IPS-15b (cell line): ENCODE measurements around the gene TBP.
A peak's percentile ranks its signal among the peaks of the same experiment; 100 is the strongest.
"Not testable (repeated sequence)": the region's sequence is repeated elsewhere in the genome, so short reads cannot be mapped to it uniquely, and the experiment has no call there.

ENCODE experiments used
- H3K27me3 ChIP-seq: one replicate; pipeline ENCODE4 v1.6.1; 2013; ENCODE audit warnings: low read length; ENCODE audit not compliant: control insufficient read depth, insufficient read depth
- H3K36me3 ChIP-seq: one replicate; pipeline ENCODE4 v1.6.1; 2013; ENCODE audit warnings: low read length; ENCODE audit not compliant: control insufficient read depth, insufficient read depth
- H3K4me1 ChIP-seq: one replicate; pipeline ENCODE4 v1.6.1; 2013; ENCODE audit warnings: mild to moderate bottlenecking, low read length; ENCODE audit not compliant: control insufficient read depth, insufficient read depth
- H3K4me3 ChIP-seq: one replicate; pipeline ENCODE4 v1.5.1; 2013; ENCODE audit warnings: low read depth, low read length
- H3K9ac ChIP-seq: one replicate; pipeline ENCODE4 v1.6.1; 2013; ENCODE audit warnings: low read depth, mild to moderate bottlenecking, low read length
- H3K9me3 ChIP-seq: one replicate; pipeline ENCODE4 v1.6.1; 2013; ENCODE audit warnings: mild to moderate bottlenecking, low read length; ENCODE audit not compliant: control insufficient read depth, insufficient read depth

Gene TBP

GRCh38 chr6:170554013-170554795 is at the start of gene TBP:
TBP (plus strand) TSS chr6:170554369; CDS start chr6:170557030, 2,661 bp downstream.
- H3K9ac ChIP-seq: peak within 1 kb of the TSS; percentile 78
- H3K36me3 ChIP-seq: no peaks in the 10 kb centered on the region
- peaks cover 10% of the 10 kb centered on the region for H3K4me1 ChIP-seq

DNA sequence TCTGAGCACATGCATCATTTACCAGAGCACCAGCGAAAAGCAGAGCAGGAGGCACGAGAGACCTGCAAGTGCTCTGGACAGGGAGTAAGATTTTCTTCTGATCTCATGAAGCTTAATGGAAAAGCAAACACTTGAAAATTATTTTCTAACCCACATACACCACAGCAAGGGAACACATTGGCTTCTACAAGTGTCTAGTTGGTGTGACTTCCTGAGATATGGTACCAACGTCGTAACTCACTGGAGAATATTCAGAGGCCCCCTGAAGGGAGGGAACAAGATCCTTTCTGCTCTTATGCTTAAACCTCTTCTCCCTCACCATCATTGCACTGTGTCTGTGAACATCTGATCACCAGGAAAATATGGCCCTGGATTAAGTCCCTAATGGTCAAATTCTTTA is 49.7 kb upstream of the TBP start:
- peaks cover 2% of the 10 kb centered on the region for H3K36me3 ChIP-seq
- H3K9ac ChIP-seq: no peak overlapping the region
- H3K27me3 ChIP-seq: peaks cover 3% of the 10 kb centered on the region
- H3K9me3 ChIP-seq: no peaks in the 10 kb centered on the region
- H3K4me1 ChIP-seq: no peaks in the 10 kb centered on the region
- no peak overlapping the region for H3K4me3 ChIP-seq

More at GRCh38 chr6:170554013-170554795, at the start of gene TBP:
- Histone ChIP-seq H3K27me3 (no peaks in the 10 kb centered on the region), H3K4me3 (peak within 1 kb of the TSS; percentile 96), H3K9me3 (no peaks in the 10 kb centered on the region)

DNA sequence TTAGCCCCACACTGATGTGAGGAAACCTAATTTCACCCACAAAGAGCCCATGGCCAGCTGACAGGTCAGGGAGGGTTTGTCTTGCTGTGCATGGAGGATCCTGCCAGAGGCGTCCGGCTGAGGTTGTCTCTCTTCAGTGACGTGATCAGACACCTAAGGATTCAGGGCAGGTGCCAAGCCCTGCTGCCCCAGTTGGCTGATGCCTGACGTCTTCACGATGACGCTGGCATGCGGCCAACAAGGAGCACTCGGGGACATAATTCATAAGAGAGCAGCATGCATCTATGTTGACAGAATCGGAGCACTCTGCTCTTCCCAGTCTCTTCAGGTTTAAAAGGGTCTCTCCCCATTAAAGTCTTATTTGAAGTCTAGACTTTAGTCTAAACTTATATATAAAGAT is 48.9 kb upstream of the TBP start:
- Histone ChIP-seq H3K9me3 (no peaks in the 10 kb centered on the region), H3K36me3 (peaks cover 2% of the 10 kb centered on the region), H3K4me3 (no peak overlapping the region), H3K4me1 (no peaks in the 10 kb centered on the region), H3K9ac (no peak overlapping the region), H3K27me3 (peaks cover 3% of the 10 kb centered on the region)

DNA sequence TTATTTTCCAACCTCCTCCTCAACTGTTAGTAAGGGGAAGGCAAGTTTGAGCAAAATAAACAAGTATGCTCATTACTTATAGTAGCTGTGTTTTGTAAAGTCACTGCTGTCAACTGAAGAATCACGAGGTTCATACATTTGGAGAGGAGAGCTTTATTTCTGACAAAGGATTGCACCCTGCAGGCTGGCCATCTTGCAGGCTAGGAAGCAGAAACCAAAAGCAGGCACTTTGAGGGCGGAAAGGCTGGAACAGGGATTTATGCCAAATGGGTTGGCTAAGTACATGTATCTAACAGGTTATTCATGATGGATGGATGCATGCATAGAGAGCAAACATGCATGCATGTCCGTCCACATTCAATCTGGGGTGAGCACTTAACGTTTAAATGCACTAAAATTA is 47.7 kb upstream of the TBP start:
- H3K4me3 ChIP-seq: no peak overlapping the region
- no peaks in the 10 kb centered on the region for H3K4me1 ChIP-seq
- peaks cover 3% of the 10 kb centered on the region for H3K27me3 ChIP-seq
- H3K36me3 ChIP-seq: peaks cover 2% of the 10 kb centered on the region
- H3K9ac ChIP-seq: no peak overlapping the region
- H3K9me3 ChIP-seq: no peaks in the 10 kb centered on the region

DNA sequence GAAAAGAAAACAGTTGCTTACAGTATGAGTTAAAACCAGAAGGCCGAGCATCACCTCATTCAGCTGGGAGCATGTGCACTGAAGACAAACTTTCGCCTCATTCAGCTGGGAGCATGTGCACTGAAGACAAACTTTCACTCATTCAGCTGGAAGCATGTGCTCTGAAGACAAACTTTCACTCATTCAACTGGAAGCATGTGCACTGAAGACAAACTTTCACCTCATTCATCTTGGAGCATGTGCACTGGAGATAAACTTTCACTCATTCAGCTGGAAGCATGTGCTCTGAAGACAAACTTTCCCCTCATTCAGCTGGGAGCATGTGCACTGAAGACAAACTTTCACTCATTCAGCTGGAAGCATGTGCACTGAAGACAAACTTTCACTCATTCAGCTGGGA is 46.4 kb upstream of the TBP start:
- H3K4me3 ChIP-seq, H3K9ac ChIP-seq, H3K27me3 ChIP-seq, H3K36me3 ChIP-seq, H3K9me3 ChIP-seq, H3K4me1 ChIP-seq: not testable (repeated sequence)

DNA sequence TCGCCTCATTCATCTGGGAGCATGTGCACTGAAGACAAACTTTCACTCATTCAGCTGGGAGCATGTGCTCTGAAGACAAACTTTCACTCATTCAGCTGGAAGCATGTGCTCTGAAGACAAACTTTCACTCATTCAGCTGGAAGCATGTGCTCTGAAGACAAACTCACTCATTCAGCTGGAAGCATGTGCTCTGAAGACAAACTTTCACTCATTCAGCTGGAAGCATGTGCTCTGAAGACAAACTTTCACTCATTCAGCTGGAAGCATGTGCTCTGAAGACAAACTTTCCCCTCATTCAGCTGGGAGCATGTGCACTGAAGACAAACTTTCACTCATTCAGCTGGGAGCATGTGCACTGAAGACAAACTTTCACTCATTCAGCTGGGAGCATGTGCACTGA is 45.9 kb upstream of the TBP start:
- H3K9me3 ChIP-seq, H3K4me1 ChIP-seq, H3K36me3 ChIP-seq, H3K4me3 ChIP-seq, H3K27me3 ChIP-seq, H3K9ac ChIP-seq: not testable (repeated sequence)

DNA sequence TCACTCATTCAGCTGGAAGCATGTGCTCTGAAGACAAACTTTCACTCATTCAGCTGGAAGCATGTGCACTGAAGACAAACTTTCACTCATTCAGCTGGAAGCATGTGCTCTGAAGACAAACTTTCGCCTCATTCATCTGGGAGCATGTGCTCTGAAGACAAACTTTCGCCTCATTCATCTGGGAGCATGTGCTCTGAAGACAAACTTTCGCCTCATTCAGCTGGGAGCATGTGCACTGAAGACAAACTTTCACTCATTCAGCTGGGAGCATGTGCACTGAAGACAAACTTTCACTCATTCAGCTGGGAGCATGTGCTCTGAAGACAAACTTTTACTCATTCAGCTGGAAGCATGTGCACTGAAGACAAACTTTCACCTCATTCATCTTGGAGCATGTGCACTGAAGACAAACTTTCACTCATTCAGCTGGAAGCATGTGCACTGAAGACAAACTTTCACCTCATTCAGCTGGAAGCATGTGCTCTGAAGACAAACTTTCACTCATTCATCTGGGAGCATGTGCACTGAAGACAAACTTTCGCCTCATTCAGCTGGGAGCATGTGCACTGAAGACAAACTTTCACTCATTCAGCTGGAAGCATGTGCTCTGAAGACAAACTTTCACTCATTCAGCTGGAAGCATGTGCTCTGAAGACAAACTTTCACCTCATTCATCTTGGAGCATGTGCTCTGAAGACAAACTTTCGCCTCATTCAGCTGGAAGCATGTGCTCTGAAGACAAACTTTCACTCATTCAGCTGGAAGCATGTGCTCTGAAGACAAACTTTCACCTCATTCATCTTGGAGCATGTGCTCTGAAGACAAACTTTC is 45.1 kb upstream of the TBP start:
- H3K9ac ChIP-seq, H3K27me3 ChIP-seq, H3K9me3 ChIP-seq, H3K4me1 ChIP-seq, H3K36me3 ChIP-seq, H3K4me3 ChIP-seq: not testable (repeated sequence)

DNA sequence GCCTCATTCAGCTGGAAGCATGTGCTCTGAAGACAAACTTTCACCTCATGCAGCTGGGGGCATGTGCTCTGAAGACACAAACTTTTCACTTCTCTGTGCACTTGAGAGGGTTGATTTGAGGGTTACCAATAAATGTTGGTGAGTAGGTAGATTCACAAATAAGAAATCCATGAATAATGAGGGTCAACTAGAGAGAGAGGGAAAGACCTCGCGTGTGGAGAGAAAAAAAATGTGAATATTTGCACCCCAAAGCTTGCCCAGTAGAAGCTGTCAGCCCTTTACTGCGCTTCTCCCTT is 44.5 kb upstream of the TBP start:
- H3K9me3 ChIP-seq: no peaks in the 10 kb centered on the region
- H3K9ac ChIP-seq: no peak overlapping the region
- peaks cover 2% of the 10 kb centered on the region for H3K36me3 ChIP-seq
- no peak overlapping the region for H3K4me3 ChIP-seq
- H3K27me3 ChIP-seq: no peaks in the 10 kb centered on the region
- H3K4me1 ChIP-seq: no peaks in the 10 kb centered on the region

DNA sequence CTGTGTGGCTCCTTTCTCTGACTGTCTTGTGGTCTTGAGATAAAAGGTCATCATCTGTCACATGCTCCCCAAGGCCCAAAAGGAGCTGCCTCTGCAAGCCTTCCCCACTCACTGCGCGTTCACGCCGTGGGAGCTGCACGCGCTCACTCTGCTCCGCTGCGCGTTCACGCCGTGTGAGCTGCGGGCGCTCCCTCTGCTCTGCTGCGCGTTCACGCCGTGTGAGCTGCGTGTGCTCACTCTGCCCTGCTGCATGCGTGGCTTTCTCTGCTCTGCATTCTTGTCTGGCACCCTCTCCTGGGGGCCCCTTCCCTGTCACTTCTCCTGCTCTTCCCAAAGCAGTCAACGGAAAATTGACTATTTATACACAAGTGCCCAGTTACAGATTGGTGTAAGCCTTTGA is 43.5 kb upstream of the TBP start:
- H3K9me3 ChIP-seq: no peaks in the 10 kb centered on the region
- no peak overlapping the region for H3K9ac ChIP-seq
- H3K4me3 ChIP-seq: no peak overlapping the region
- no peaks in the 10 kb centered on the region for H3K27me3 ChIP-seq
- H3K4me1 ChIP-seq: no peaks in the 10 kb centered on the region
- H3K36me3 ChIP-seq: peaks cover 2% of the 10 kb centered on the region

GRCh38 chr6:170512249-170512648 is 41.9 kb upstream of the TBP start:
- Histone ChIP-seq H3K27me3 (no peaks in the 10 kb centered on the region), H3K9me3 (no peaks in the 10 kb centered on the region), H3K9ac (no peak overlapping the region), H3K4me1 (no peaks in the 10 kb centered on the region), H3K4me3 (no peak overlapping the region), H3K36me3 (no peaks in the 10 kb centered on the region)

GRCh38 chr6:170514908-170515307 is 39.3 kb upstream of the TBP start:
- H3K9ac ChIP-seq: no peak overlapping the region
- H3K9me3 ChIP-seq: no peaks in the 10 kb centered on the region
- no peak overlapping the region for H3K4me3 ChIP-seq
- H3K36me3 ChIP-seq: no peaks in the 10 kb centered on the region
- no peaks in the 10 kb centered on the region for H3K4me1 ChIP-seq
- no peaks in the 10 kb centered on the region for H3K27me3 ChIP-seq
